Mucosa of stomach (tissue), 1 donor: ENCODE results near the gene MAP4K3.
"Not testable (repeated sequence)": the region's sequence is repeated elsewhere in the genome, so short reads cannot be mapped to it uniquely, and the experiment has no call there.

Experiments used
- H3K27me3 ChIP-seq: one replicate; pipeline ENCODE4 v1.7.0; 2013; ENCODE audit warnings: mild to moderate bottlenecking, low read length; ENCODE audit not compliant: control insufficient read depth, insufficient read depth
- H3K36me3 ChIP-seq: one replicate; pipeline ENCODE4 v1.7.0; 2013; ENCODE audit warnings: low read length; ENCODE audit not compliant: control insufficient read depth, insufficient read depth
- H3K4me1 ChIP-seq: one replicate; pipeline ENCODE4 v1.7.0; 2013; ENCODE audit warnings: mild to moderate bottlenecking, low read length; ENCODE audit not compliant: control insufficient read depth, insufficient read depth
- H3K4me3 ChIP-seq: one replicate; pipeline ENCODE4 v1.7.0; 2013; ENCODE audit warnings: low read length
- H3K9ac ChIP-seq: one replicate; pipeline ENCODE4 v1.7.0; 2013; ENCODE audit warnings: mild to moderate bottlenecking, low read length, moderate library complexity
- H3K9me3 ChIP-seq: one replicate; pipeline ENCODE4 v1.7.0; 2013; ENCODE audit warnings: mild to moderate bottlenecking, low read length, moderate library complexity; ENCODE audit not compliant: control insufficient read depth
- donor health status: Pancreatic carcinoma.

MAP4K3 gene

GRCh38 chr2:39338502-39338901 is 98.6 kb downstream of the MAP4K3 start:
- Histone ChIP-seq H3K4me1 (peaks cover under 1% of the 10 kb centered on the region), H3K9me3 (no peaks in the 10 kb centered on the region), H3K4me3 (no peak overlapping the region), H3K36me3 (no peaks in the 10 kb centered on the region), H3K9ac (no peak overlapping the region), H3K27me3 (no peaks in the 10 kb centered on the region)

- Histone ChIP-seq H3K27me3 (no peaks in the 10 kb centered on the region), H3K4me1 (no peaks in the 10 kb centered on the region), H3K36me3 (no peaks in the 10 kb centered on the region), H3K4me3 (no peak overlapping the region), H3K9me3 (no peaks in the 10 kb centered on the region), H3K9ac (no peak overlapping the region)
These were observed 101.2 kb downstream of the MAP4K3 start for GRCh38 chr2:39335930-39336329.

- Histone ChIP-seq H3K4me1 (no peaks in the 10 kb centered on the region), H3K9ac (no peak overlapping the region), H3K4me3 (no peak overlapping the region), H3K9me3 (no peaks in the 10 kb centered on the region), H3K36me3 (no peaks in the 10 kb centered on the region), H3K27me3 (no peaks in the 10 kb centered on the region)
These were observed 102.1 kb downstream of the MAP4K3 start for GRCh38 chr2:39334978-39335377.

GRCh38 chr2:39334529-39334928 is 102.6 kb downstream of the MAP4K3 start:
- Histone ChIP-seq H3K36me3 (no peaks in the 10 kb centered on the region), H3K9me3 (no peaks in the 10 kb centered on the region), H3K4me3 (no peak overlapping the region), H3K4me1 (no peaks in the 10 kb centered on the region), H3K9ac (no peak overlapping the region), H3K27me3 (no peaks in the 10 kb centered on the region)

DNA sequence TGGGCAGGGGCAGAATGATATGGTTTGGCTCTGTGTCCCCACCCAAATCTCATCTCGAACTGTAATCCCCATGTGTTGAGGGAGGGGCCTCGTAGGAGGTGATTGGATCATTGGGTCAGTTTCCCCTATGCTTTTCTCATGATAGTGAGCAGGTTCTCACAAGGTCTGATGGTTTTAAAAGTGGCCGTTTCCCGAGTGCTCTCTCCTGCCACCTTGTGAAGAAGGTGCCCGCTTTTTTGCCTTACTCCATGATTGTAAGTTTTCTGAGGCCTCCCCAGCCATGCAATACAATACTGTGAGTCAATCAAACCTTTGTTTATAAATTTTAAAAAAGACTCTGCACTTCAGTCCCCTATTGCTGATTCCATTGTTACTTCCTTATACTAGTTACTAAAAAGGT is 110.4 kb downstream of the MAP4K3 start:
- no peaks in the 10 kb centered on the region for H3K36me3 ChIP-seq
- H3K9me3 ChIP-seq: no peaks in the 10 kb centered on the region
- no peak overlapping the region for H3K9ac ChIP-seq
- H3K4me1 ChIP-seq: no peaks in the 10 kb centered on the region
- no peaks in the 10 kb centered on the region for H3K27me3 ChIP-seq
- H3K4me3 ChIP-seq: no peak overlapping the region

- Histone ChIP-seq H3K4me3 (no peak overlapping the region), H3K4me1 (no peaks in the 10 kb centered on the region), H3K9me3 (no peaks in the 10 kb centered on the region), H3K27me3 (no peaks in the 10 kb centered on the region), H3K9ac (no peak overlapping the region), H3K36me3 (no peaks in the 10 kb centered on the region)
These were observed 111.1 kb downstream of the MAP4K3 start for GRCh38 chr2:39325966-39326365.

- H3K9me3 ChIP-seq, H3K36me3 ChIP-seq, H3K4me3 ChIP-seq, H3K27me3 ChIP-seq, H3K4me1 ChIP-seq, H3K9ac ChIP-seq: not testable (repeated sequence)
These were observed 115.7 kb downstream of the MAP4K3 start for GRCh38 chr2:39321056-39322035.

GRCh38 chr2:39320162-39320561 is 116.9 kb downstream of the MAP4K3 start:
- H3K27me3 ChIP-seq: no peaks in the 10 kb centered on the region
- H3K4me1 ChIP-seq: no peaks in the 10 kb centered on the region
- no peak overlapping the region for H3K4me3 ChIP-seq
- no peaks in the 10 kb centered on the region for H3K9me3 ChIP-seq
- H3K9ac ChIP-seq: no peak overlapping the region
- H3K36me3 ChIP-seq: no peaks in the 10 kb centered on the region

DNA sequence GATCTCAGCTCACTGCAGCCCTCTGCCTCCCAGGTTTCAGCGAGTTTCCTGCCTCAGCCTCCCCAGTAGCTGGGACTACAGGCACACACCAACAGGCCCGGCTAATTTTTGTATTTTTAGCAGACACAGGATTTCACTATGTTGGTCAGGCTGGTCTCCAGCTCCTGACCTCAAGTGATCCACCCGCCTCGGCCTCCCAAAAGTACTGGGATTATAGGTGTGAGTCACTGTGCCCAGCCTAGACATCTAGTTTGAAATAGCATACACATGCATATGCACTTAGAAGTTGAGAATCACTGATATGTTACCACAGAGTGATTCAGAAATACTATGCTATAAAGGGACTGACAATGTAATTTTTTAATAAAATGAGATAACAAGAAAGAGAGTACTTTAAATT is 123.5 kb downstream of the MAP4K3 start:
- no peak overlapping the region for H3K4me3 ChIP-seq

GRCh38 chr2:39311469-39311868 is 125.6 kb downstream of the MAP4K3 start:
- Histone ChIP-seq H3K4me1 (no peaks in the 10 kb centered on the region), H3K36me3 (no peaks in the 10 kb centered on the region), H3K4me3 (no peak overlapping the region), H3K9ac (no peak overlapping the region), H3K27me3 (no peaks in the 10 kb centered on the region), H3K9me3 (no peaks in the 10 kb centered on the region)

More for the DNA sequence above, 123.5 kb downstream of the MAP4K3 start:
- no peaks in the 10 kb centered on the region for H3K36me3 ChIP-seq
- no peaks in the 10 kb centered on the region for H3K27me3 ChIP-seq
- H3K4me1 ChIP-seq: no peaks in the 10 kb centered on the region
- no peaks in the 10 kb centered on the region for H3K9me3 ChIP-seq
- H3K9ac ChIP-seq: no peak overlapping the region

DNA sequence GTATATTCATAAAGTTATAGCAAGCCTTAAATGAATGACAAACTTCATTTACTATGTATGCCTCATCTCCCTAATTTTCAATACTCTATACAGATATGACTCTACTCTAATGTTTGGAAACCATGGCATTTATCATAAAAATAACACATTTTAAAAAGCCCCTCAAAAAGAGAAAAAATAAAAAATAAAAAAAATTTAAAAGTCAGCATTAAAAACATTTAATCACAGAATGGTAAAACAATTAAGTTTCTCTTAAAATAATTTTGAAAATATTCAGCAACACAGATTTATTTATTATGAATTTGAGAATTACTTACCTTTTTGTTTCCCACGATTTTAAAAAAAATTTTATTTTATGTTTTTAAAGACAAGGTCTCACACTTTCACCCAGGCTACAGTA is 128.3 kb downstream of the MAP4K3 start:
- no peak overlapping the region for H3K4me3 ChIP-seq
- no peaks in the 10 kb centered on the region for H3K9me3 ChIP-seq
- H3K9ac ChIP-seq: no peak overlapping the region
- H3K27me3 ChIP-seq: no peaks in the 10 kb centered on the region
- no peaks in the 10 kb centered on the region for H3K4me1 ChIP-seq
- H3K36me3 ChIP-seq: no peaks in the 10 kb centered on the region

DNA sequence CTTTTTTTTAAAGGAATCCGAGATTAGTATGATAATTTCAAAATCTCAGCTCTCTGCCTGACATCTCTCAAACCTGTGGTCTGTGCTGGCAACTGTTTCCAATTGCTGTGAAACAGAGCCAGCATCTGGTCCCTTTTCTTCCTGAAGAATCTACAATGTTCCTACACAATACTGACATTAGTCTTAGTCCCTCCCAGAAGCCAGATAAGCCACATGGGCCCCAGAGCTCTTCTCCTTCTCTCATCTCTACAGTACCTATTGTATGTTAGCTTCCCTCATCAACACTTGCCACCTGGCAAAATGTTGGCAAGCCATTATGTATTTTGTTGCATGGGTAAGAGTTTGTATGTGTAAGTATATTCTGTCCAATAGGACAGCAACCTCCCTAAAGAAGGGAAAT is 130.5 kb downstream of the MAP4K3 start:
- no peaks in the 10 kb centered on the region for H3K9me3 ChIP-seq

More for the DNA sequence above, 130.5 kb downstream of the MAP4K3 start:
- Histone ChIP-seq H3K4me3 (no peak overlapping the region), H3K4me1 (no peaks in the 10 kb centered on the region), H3K9ac (no peak overlapping the region), H3K36me3 (no peaks in the 10 kb centered on the region), H3K27me3 (no peaks in the 10 kb centered on the region)
